T-helper 22 cell (primary cell): ENCODE data around the gene MLPH.
A peak's percentile ranks its signal among the peaks of the same experiment; 100 is the strongest.

ENCODE experiments used
- DNase-seq: peaks from one replicate; pipeline ENCODE4 v3.0.0-alpha.2; 2020; ENCODE audit warnings: low read depth

Gene MLPH

GRCh38 chr2:237500681-237501424 is 13.8 kb downstream of the MLPH start:
- DNase-seq: no peak

- no peak for DNase-seq
These were observed 15.0 kb downstream of the MLPH start for GRCh38 chr2:237501892-237502513.

GRCh38 chr2:237503201-237503600 is 16.1 kb downstream of the MLPH start:
- no peak for DNase-seq

GRCh38 chr2:237505188-237505939 is 18.3 kb downstream of the MLPH start:
- no peak for DNase-seq

DNA sequence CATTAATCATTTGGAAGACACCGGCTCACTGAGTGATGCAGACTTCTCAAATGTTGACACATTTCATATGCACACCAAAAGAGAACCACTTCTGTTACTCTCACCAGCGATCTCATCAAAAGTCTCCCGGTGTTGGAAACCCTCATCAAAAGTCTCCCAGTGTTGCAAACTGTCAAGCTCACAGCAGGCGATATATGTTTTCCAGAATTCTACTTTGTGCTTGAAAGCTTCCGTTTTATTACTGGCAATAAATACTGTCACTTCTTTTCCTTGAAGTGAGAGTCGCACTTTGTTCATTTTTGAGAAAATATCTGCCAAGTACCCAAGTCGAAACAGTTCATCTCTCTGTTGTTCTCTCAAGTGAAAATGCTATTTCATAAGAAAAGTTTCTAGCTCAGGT is 20.5 kb downstream of the MLPH start:
- no peak for DNase-seq

DNA sequence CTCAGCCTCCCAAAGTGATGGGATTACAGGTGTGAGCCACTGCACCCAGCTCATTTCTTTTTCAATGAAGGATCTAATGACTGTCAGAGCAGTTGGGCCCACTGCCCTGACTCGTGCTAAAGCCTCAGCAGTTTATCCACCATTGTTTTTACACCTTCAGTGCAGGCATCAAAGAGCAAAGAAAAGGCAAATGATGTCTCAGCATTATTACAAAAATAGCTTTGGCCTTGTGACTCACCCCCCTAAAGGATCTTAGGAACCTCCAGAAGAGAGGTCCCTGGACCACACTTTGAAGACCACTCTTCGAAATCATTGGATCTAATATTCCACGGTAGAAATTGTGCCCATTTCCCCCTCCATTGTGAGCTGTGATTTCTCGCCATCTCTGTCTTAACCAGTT is 21.3 kb downstream of the MLPH start:
- DNase-seq: no peak

DNA sequence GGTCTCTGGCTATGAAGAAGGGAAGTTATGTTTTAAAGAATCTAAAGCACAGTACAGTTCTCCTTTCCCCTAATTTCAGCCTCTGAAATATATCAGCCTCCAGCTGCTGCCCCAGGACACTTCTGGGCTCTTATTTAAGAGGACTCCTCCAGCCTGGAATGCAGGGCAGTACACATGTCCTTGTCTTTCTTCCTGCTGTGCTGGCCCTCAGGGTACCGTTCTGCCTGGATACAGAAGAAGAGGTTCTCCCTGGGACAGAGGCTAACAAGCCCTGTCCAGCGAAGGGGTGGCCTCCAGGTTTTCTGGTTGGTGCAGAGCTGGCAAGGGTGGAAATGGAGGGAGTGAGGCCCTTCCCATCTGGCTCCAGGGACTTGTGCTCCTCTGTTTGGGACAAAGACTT is 22.1 kb downstream of the MLPH start:
- DNase-seq: no peak

- no peak for DNase-seq
These were observed 22.9 kb downstream of the MLPH start for GRCh38 chr2:237509905-237510304.

DNA sequence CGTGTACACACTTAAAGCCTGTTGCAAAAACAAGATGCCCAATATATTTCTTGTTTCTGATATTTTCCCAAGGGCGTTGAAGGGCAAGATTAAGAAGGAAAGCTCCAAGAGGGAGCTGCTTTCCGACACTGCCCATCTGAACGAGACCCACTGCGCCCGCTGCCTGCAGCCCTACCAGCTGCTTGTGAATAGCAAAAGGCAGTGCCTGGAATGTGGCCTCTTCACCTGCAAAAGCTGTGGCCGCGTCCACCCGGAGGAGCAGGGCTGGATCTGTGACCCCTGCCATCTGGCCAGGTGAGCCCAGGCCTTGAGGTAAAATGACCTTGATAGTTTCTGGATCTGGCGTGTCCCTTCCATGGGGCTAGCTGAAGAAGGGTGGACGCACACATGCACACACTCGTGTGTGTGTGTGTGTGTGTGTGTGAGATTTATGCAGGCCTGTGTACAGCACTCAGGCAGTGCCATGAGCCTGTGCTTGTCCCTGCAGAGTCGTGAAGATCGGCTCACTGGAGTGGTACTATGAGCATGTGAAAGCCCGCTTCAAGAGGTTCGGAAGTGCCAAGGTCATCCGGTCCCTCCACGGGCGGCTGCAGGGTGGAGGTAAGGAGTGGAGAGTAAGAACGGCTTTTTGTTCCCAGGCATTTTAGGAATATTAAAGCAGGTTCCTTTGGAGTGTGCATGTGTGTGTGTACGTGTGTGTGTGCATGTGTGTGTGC is 23.6 kb downstream of the MLPH start:
- no peak for DNase-seq

- DNase-seq: no peak
These were observed 24.4 kb downstream of the MLPH start for GRCh38 chr2:237511433-237511832.

GRCh38 chr2:237511885-237512405 is 24.9 kb downstream of the MLPH start:
- DNase-seq: no peak

- DNase-seq: peak; percentile 31
These were observed 25.9 kb downstream of the MLPH start for GRCh38 chr2:237512774-237513466.

DNA sequence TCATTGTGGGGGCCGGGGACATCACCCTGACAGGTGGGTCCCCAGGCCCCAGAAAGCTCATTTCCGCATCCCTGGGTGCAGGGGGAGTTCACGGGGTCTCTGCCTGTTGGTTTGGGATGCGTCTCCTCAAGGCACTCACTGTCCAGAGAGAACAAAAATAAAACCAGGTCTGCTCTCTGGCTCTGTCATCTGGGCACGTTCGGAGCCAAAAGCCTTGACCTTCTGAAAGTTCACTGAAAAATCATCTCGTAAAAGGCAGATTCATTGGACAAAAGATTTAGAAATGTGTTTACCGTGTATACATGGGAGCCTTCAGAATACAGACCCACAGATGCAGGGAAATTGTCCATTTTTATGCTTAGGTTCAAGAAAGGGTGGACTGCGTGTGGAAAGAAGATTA is 26.6 kb downstream of the MLPH start:
- no peak for DNase-seq

DNA sequence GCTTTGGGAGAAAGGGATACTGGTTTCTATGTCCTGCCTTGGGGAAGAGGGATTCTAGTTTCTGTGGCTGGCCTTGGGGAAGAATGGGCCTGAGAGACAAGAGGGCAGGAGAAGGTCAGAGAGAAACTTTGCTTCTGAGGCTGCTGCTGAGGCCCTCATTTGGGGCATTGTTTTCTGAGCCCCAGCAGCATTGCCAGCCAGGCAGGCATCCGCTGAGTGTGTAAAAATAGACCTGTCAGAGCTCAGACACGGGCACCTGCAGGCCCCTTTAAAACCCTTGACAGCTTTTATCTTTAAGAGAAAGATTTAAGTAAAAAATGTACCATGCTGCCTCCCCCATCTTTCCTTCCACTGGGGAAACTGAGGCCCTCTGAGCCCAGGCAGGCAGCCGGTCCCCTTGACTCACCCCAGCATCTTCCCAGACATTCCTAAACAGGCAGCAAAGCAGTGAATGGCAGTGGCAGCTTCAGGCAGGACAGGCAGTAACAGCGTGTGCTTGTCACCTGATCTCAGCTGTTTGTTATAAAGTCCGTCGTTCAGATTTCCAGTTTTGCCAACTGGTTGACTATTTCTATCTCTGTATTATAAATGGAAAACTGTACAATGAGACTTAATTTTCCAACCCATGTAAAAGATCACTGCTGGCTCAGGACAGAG is 27.6 kb downstream of the MLPH start:
- DNase-seq: no peak

- no peak for DNase-seq
These were observed 28.1 kb downstream of the MLPH start for GRCh38 chr2:237515166-237515565.

GRCh38 chr2:237515621-237516275 is 28.7 kb downstream of the MLPH start:
- DNase-seq: no peak

DNA sequence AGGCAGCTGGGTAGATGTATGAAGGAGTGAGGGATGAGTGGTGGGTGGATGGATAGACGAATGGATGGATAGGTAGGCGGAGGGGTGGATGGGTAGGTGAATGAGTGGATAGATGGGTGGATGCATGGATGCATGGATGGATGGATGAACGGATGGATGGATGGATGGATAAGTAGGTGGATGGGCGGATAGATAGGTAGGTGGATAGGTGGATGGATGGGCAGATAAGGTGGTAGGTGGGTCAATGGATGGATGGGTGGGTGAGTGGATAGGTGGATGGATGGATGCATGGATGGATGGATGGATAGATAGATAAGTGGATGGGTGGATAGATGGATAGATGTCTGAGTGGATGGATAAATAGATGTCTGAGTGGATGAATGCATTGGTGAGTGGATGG is 30.1 kb downstream of the MLPH start:
- no peak for DNase-seq

DNA sequence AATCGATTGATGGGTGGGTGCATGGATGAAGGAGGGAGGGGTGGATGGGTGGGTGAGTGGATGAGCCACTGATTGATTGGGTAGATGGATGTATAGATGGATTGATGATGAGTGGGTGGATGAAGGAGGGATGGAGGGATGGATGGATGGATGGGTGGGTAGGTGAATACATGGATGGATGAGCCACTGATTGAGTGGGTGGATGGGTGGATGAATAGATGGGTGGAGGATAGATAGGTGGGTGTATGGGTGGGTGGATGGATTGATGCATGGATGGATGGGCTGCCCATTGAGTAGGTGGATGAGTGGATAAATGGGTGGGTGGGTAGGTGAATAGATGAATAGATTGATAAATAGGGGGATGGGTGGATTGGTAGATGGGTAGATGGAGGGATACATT is 30.9 kb downstream of the MLPH start:
- no peak for DNase-seq

DNA sequence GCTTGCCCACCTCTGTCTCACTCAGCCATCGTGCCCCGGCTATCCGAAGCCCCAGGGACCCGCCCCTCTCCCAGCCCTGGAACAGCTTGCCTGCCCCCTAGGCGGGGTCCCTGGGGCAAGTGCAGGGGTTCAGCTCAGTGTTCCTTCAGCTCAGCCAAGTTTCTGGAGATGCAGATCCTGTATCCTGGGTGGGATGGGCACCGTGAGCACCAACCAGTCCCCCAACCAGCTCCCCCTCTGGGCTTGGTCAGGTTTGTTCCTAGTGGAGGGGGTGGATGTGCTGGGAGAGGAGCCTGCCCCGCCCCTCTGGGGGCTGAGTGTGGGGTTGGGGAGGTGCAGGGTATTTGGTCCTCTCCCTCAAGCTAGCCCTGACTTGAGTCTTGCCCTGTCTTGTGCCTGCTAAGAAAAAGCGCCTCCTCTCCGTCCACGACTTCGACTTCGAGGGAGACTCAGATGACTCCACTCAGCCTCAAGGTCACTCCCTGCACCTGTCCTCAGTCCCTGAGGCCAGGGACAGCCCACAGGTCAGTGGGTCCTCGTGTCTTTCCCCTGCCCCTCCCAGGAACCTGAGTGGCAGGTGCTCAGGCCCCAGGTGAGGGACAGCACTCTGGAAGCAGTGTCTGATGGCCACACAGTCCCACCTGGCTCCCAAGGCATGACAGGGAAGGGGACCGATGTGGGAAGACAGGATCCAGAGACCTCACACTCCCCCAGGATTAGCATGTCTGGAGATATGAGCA is 32.6 kb downstream of the MLPH start:
- no peak for DNase-seq

DNA sequence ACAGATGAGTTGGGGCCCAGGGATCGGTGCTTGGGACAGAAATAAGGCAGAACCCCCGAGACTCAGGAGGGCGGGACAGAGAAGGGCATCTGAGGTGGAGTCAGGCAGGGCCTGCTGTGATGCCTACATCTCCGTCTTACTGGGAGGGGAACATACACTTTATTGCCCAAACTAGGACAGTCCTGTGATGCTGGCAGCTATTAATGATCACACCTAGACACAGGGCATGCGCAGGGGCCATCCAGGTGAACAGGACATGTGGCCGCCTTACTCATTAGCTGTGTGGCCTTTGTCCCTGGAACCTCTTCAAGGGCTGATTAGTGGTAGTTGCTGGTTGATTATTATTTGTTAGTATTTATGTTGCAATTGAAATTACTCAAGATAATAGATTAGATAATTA is 33.2 kb downstream of the MLPH start:
- DNase-seq: no peak
